ENCODE data around the gene SLC38A11.

DNA sequence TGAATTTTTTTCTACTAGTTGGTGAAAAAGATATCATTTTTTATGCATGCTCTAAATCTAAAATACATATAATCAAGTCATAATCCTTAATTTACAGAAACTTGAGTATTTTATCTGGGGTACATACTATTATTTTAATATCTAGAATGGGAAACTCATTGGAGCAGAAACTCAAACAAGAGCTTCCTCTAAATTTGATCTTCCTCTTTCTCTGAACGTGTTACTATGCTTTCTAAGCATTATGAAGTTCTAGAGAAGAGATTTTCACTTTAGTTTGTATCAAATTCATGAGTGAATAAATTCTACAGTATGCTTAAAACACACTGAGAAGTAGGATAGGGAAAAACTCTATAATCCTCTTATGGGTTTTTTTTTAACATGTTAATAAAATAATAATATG is 20.6 kb upstream of the SLC38A11 start:
- TF ChIP-seq, protein P1, sequence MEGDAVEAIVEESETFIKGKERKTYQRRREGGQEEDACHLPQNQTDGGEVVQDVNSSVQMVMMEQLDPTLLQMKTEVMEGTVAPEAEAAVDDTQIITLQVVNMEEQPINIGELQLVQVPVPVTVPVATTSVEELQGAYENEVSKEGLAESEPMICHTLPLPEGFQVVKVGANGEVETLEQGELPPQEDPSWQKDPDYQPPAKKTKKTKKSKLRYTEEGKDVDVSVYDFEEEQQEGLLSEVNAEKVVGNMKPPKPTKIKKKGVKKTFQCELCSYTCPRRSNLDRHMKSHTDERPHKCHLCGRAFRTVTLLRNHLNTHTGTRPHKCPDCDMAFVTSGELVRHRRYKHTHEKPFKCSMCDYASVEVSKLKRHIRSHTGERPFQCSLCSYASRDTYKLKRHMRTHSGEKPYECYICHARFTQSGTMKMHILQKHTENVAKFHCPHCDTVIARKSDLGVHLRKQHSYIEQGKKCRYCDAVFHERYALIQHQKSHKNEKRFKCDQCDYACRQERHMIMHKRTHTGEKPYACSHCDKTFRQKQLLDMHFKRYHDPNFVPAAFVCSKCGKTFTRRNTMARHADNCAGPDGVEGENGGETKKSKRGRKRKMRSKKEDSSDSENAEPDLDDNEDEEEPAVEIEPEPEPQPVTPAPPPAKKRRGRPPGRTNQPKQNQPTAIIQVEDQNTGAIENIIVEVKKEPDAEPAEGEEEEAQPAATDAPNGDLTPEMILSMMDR (conservative IDR thresholded peaks at IDR 0.05; ENCODE audit: low read depth, low read length) = no peak
- no peak for TF ChIP-seq EZH2 (IDR thresholded peaks at IDR 0.05; ENCODE audit: borderline replicate concordance, low read depth, low read length, poor library complexity, severe bottlenecking)

Measured in A673 (cell line).